H1 (cell line): ENCODE measurements around the gene KIAA1671.

ENCODE experiments used
- ATF3 ChIP-seq: IDR thresholded peaks from 2 replicates; pipeline ENCODE4 v1.6.1; 2011; ENCODE audit warnings: low read depth, mild to moderate bottlenecking, low read length; ENCODE audit not compliant: insufficient read depth
- CBX5 ChIP-seq: fragments of 300-800, 300-1000 bp; sonication (generic); IDR thresholded peaks from 2 replicates; pipeline ENCODE4 v1.7.1; 2016; ENCODE audit warnings: antibody characterized with exemption, low read length, low read depth
- CTCF ChIP-seq, 3 experiments: IDR thresholded peaks; 1 replicate in 2 of 3; 2 replicates in 1 of 3; pipeline versions ENCODE4 v1.5.1 to v1.6.1; 2011; ENCODE audit warnings: low read length in 3 of 3, mild to moderate bottlenecking in 3 of 3, inconsistent platforms in 2 of 3, low read depth in 1 of 3, moderate library complexity in 1 of 3; ENCODE audit not compliant: insufficient read depth in 1 of 3; ENCODE audit errors: control extremely low read depth in 1 of 3
- EGR1 ChIP-seq: IDR thresholded peaks from 2 replicates; pipeline ENCODE4 v1.6.1; 2011; ENCODE audit warnings: low read depth, low read length, borderline replicate concordance
- EP300 ChIP-seq, 2 experiments: IDR thresholded peaks; 1 replicate in 1 of 2; 2 replicates in 1 of 2; pipeline ENCODE4 v1.6.1; 2011 to 2012; ENCODE audit warnings: low read depth in 2 of 2, low read length in 2 of 2, mild to moderate bottlenecking in 2 of 2, borderline replicate concordance in 1 of 2, inconsistent platforms in 1 of 2, moderate library complexity in 1 of 2
- MAFK ChIP-seq: IDR thresholded peaks from 2 replicates; pipeline ENCODE4 v1.6.1; 2012; ENCODE audit warnings: low read depth, mild to moderate bottlenecking, improper control_type of control experiment, low read length
- PHF8 ChIP-seq: fragments of 200-600 bp; sonication (generic); conservative IDR thresholded peaks from 2 replicates; pipeline ENCODE4 v1.7.1; 2012; ENCODE audit warnings: low read depth, mild to moderate bottlenecking, inconsistent platforms, low read length, moderate library complexity
- POLR2AphosphoS5 ChIP-seq: IDR thresholded peaks from 2 replicates; pipeline ENCODE4 v1.6.1; 2011; ENCODE audit warnings: low read depth, low read length
- RFX5 ChIP-seq: IDR thresholded peaks from 2 replicates; pipeline ENCODE4 v1.6.1; 2011; ENCODE audit warnings: low read depth, low read length, improper control_type of control experiment, borderline replicate concordance
- RNF2 ChIP-seq: fragments of 200-900, 300-1000 bp; sonication (generic); IDR thresholded peaks from 2 replicates; pipeline ENCODE4 v1.7.1; 2016; ENCODE audit warnings: borderline replicate concordance, low read depth, mild to moderate bottlenecking, antibody characterized with exemption, low read length; ENCODE audit not compliant: poor library complexity, severe bottlenecking; ENCODE audit errors: missing control alignments
- RXRA ChIP-seq: IDR thresholded peaks from 2 replicates; pipeline ENCODE4 v1.6.1; 2011; ENCODE audit warnings: low read depth, mild to moderate bottlenecking, low read length, moderate library complexity; ENCODE audit not compliant: insufficient read depth
- SIN3A ChIP-seq, 2 experiments: IDR thresholded peaks in 1 of 2; conservative IDR thresholded peaks in 1 of 2; 2 replicates each; pipeline ENCODE4 v1.6.1; 2011 to 2012; ENCODE audit warnings: low read length in 2 of 2, improper control_type of control experiment in 1 of 2, low read depth in 1 of 2, mild to moderate bottlenecking in 1 of 2
- TAF1 ChIP-seq: IDR thresholded peaks from 2 replicates; pipeline ENCODE4 v1.6.1; 2011; ENCODE audit warnings: mild to moderate bottlenecking, low read depth, low read length
- YY1 ChIP-seq: IDR thresholded peaks from 2 replicates; pipeline ENCODE4 v1.6.1; 2011; ENCODE audit warnings: low read depth, mild to moderate bottlenecking, low read length

- no peak for TF ChIP-seq CBX5
- TF ChIP-seq YY1: no peak
- TF ChIP-seq CTCF (IDR thresholded peaks at IDR 0.05; ENCODE audit: control extremely low read depth in 1 of 3, insufficient read depth in 1 of 3, low read depth in 1 of 3, low read length in 3 of 3): no peak
- no peak for TF ChIP-seq EP300 (IDR thresholded peaks at IDR 0.05; ENCODE audit: borderline replicate concordance in 1 of 2, low read depth in 2 of 2, low read length in 2 of 2)
- no peak for TF ChIP-seq MAFK
- no peak for TF ChIP-seq POLR2AphosphoS5
- TF ChIP-seq SIN3A (conservative IDR thresholded peaks at IDR 0.05 in 1 of 2, IDR thresholded peaks at IDR 0.05 in 1 of 2; ENCODE audit: low read depth in 1 of 2, low read length in 2 of 2): no peak
- no peak for TF ChIP-seq EGR1
- TF ChIP-seq TAF1: no peak
- no peak for TF ChIP-seq ATF3
- no peak for TF ChIP-seq RFX5
- no peak for TF ChIP-seq PHF8
- no peak for TF ChIP-seq RXRA
- TF ChIP-seq RNF2: no peak
Observed at GRCh38 chr22:24989541-24989951, 37.0 kb downstream of the KIAA1671 start.
